DOHH2 (cell line): ENCODE results near the gene JCAD.

Experiments
- EZH2phosphoT487 ChIP-seq: fragments of 200-600 bp; sonication (generic); IDR thresholded peaks from 2 replicates; pipeline ENCODE4 v1.6.1; 2017; ENCODE audit warnings: borderline replicate concordance, mild to moderate bottlenecking, antibody characterized with exemption, low read length, moderate library complexity, mixed read lengths
- TF ChIP-seq, protein P1 (sequence below): fragments of 200-600 bp; sonication (generic); IDR thresholded peaks from one replicate; pipeline ENCODE4 v1.5.1; 2014; ENCODE audit warnings: antibody characterized with exemption, mild to moderate bottlenecking, low read depth, low read length; ENCODE audit not compliant: poor library complexity, severe bottlenecking

DNA sequence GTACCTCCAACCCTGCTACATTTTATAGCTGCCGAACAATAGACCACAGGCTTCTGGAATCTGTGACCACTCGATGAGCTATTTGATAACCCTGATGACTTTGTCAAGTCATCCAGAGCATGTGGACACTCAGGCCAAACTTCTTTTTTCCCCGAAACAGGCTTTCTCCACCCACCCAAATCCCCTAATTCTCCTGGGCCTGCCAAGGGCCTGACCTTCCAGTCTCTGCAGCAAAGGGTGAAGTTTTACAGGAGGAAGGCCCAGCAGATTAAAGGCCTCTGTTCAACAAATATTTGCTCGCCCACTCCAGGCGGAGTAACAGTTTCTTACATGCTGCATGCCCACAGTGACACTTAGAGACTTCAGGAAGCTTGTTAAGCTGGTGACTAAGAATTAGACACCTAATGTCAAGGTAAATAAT is 2.0 kb downstream of the JCAD start:
- TF ChIP-seq, protein P1, sequence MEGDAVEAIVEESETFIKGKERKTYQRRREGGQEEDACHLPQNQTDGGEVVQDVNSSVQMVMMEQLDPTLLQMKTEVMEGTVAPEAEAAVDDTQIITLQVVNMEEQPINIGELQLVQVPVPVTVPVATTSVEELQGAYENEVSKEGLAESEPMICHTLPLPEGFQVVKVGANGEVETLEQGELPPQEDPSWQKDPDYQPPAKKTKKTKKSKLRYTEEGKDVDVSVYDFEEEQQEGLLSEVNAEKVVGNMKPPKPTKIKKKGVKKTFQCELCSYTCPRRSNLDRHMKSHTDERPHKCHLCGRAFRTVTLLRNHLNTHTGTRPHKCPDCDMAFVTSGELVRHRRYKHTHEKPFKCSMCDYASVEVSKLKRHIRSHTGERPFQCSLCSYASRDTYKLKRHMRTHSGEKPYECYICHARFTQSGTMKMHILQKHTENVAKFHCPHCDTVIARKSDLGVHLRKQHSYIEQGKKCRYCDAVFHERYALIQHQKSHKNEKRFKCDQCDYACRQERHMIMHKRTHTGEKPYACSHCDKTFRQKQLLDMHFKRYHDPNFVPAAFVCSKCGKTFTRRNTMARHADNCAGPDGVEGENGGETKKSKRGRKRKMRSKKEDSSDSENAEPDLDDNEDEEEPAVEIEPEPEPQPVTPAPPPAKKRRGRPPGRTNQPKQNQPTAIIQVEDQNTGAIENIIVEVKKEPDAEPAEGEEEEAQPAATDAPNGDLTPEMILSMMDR, result no peak
- TF ChIP-seq EZH2phosphoT487, result no peak
